Ovary (tissue), 3 donors: ENCODE results near the gene ALK.

Source experiments
- CTCF ChIP-seq, 3 donors: fragments of 450-650 bp in 2 of 3; fragments of 200-600 bp in 1 of 3; IDR thresholded peaks; one replicate each; pipeline versions ENCODE4 v1.5.1 to v1.8.0; 2016 to 2022; ENCODE audit warnings: antibody characterized with exemption in 3 of 3, mild to moderate bottlenecking in 1 of 3
- EP300 ChIP-seq: sonication (generic); formaldehyde crosslinking; IDR thresholded peaks from one replicate; pipeline ENCODE4 v1.6.1; 2017; ENCODE audit warnings: antibody characterized with exemption
- POLR2A ChIP-seq: fragments of 450-650 bp; IDR thresholded peaks from one replicate; pipeline ENCODE4 v1.6.1; 2017; ENCODE audit warnings: antibody characterized with exemption, mild to moderate bottlenecking, moderate library complexity
- donor health status: DM: no; HTN: no; CAD: no.

GRCh38 chr2:29611261-29611660 lies 310.1 kb downstream of the ALK start:
- TF ChIP-seq CTCF (IDR thresholded peaks at IDR 0.05) (no peak), EP300 (no peak), POLR2A (no peak)
